ENCODE measurements around the gene ACAD9.

DNA sequence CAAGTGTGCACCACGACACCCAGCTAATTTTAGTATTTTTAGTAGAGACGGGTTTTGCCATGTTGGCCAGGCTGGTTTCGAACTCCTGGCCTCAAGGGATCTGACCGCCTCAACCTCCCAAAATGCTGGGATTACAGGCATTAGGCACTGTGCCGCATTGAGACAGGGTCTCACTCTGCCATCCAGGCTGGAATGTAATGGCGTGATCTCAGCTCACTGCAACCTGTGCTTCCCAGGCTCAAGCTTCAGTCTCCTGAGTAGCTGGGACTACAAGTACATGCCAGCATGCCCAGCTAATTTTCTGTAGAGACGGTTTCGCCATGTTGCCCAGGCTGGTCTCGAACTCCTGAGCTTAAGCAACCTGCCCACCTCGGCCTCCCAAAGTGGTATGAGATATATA, 51.6 kb downstream of the ACAD9 start:
- TF ChIP-seq POLR2AphosphoS5 (IDR thresholded peaks at IDR 0.05; ENCODE audit: borderline replicate concordance, low read depth, low read length) (no peak), EZH2 (IDR thresholded peaks at IDR 0.05) (no peak)

Measured in SK-N-MC (cell line).